SK-N-SH (cell line): ENCODE measurements around the gene LAPTM5. TPM values are rescaled to one million over a fixed set of nuclear protein-coding genes. Genes with fewer than 3 reads are reported as not detected.

Experiments used
- CTCF ChIA-PET: fragments of 300-600, 350-600 bp; formaldehyde crosslinking; extraction: SDS; loops from one replicate; lab custom pipeline; 2021; lab: Yijun Ruan, JAX
- POLR2A ChIA-PET: fragments of 350-600 bp; sonication (Branson Sonifier 250); formaldehyde crosslinking; extraction: SDS; loops from one replicate; lab custom pipeline; 2020; ENCODE audit warnings: antibody characterized with exemption, inconsistent platforms; lab: Yijun Ruan, JAX
- DNase-seq: peaks from one replicate; pipeline ENCODE4 v3.0.0; 2012
- H2AFZ ChIP-seq: fragments of 200-600 bp; sonication (generic); 2 replicates; pipeline ENCODE4 v1.8.1; 2016; ENCODE audit warnings: antibody characterized with exemption, mild to moderate bottlenecking, low read depth
- H3F3A ChIP-seq: fragments of 200-600 bp; sonication (generic); replicated peaks from 2 replicates; pipeline ENCODE3; 2016; ENCODE audit warnings: antibody characterized with exemption, mild to moderate bottlenecking; ENCODE audit not compliant: insufficient read depth
- H3K27ac ChIP-seq, 2 experiments: fragments of 200-500 bp in 1 of 2; fragments of 200-600 bp in 1 of 2; sonication (Bioruptor generic) in 1 of 2; sonication (generic), shearing (Covaris generic) in 1 of 2; 2 replicates each; pipeline versions ENCODE4 v1.5.1 to v1.6.1; 2014 to 2016; ENCODE audit warnings: low read depth in 2 of 2, inconsistent platforms in 1 of 2, low read length in 1 of 2, mild to moderate bottlenecking in 1 of 2, mixed read lengths in 1 of 2
- H3K27me3 ChIP-seq: fragments of 200-600 bp; sonication (generic), shearing (Covaris generic); 2 replicates; pipeline ENCODE4 v1.6.1; 2016; ENCODE audit warnings: mixed run types; ENCODE audit not compliant: insufficient read depth
- H3K36me3 ChIP-seq, 2 experiments: fragments of 200-500 bp in 1 of 2; fragments of 200-600 bp in 1 of 2; sonication (Bioruptor generic) in 1 of 2; sonication (generic) in 1 of 2; replicated peaks in 1 of 2; 2 replicates each; pipeline versions ENCODE3 to v1.5.1; 2014 to 2016; ENCODE audit warnings: low read length in 1 of 2, mild to moderate bottlenecking in 1 of 2; ENCODE audit not compliant: insufficient read depth in 2 of 2, control insufficient read depth in 1 of 2
- H3K4me1 ChIP-seq, 2 experiments: fragments of 200-500 bp in 1 of 2; fragments of 200-600 bp in 1 of 2; sonication (Bioruptor generic) in 1 of 2; sonication (generic), shearing (Covaris generic) in 1 of 2; 2 replicates each; pipeline versions ENCODE4 v1.5.1 to v1.6.1; 2014 to 2016; ENCODE audit warnings: low read depth in 1 of 2, low read length in 1 of 2, mixed run types in 1 of 2; ENCODE audit not compliant: insufficient read depth in 2 of 2, control insufficient read depth in 1 of 2
- H3K4me2 ChIP-seq: fragments of 200-600 bp; sonication (generic), shearing (Covaris generic); 2 replicates; pipeline ENCODE4 v1.6.1; 2017; ENCODE audit warnings: mixed run types
- H3K4me3 ChIP-seq, 2 experiments: fragments of 200-500 bp in 1 of 2; fragments of 200-600 bp in 1 of 2; sonication (Bioruptor generic) in 1 of 2; sonication (generic), shearing (Covaris generic) in 1 of 2; 2 replicates each; pipeline versions ENCODE4 v1.5.1 to v1.8.1; 2014 to 2016; ENCODE audit warnings: low read depth in 2 of 2, inconsistent platforms in 1 of 2, low read length in 1 of 2, mild to moderate bottlenecking in 1 of 2, mixed read lengths in 1 of 2, moderate library complexity in 1 of 2
- H3K79me2 ChIP-seq: fragments of 200-600 bp; sonication (generic); 2 replicates; pipeline ENCODE4 v1.8.1; 2017; ENCODE audit warnings: mild to moderate bottlenecking; ENCODE audit not compliant: insufficient read depth
- H3K9ac ChIP-seq: fragments of 200-600 bp; sonication (generic); 2 replicates; pipeline ENCODE4 v1.6.1; 2017; ENCODE audit warnings: mixed run types
- H3K9me2 ChIP-seq: fragments of 200-600 bp; sonication (generic); 2 replicates; pipeline ENCODE4 v1.6.1; 2017; ENCODE audit warnings: mixed run types
- H3K9me3 ChIP-seq: fragments of 200-600 bp; sonication (generic); 2 replicates; pipeline ENCODE4 v1.6.1; 2017; ENCODE audit warnings: mixed run types, mild to moderate bottlenecking, moderate library complexity
- H4K20me1 ChIP-seq: fragments of 200-600 bp; sonication (generic); 2 replicates; pipeline ENCODE4 v1.6.1; 2017; ENCODE audit warnings: mild to moderate bottlenecking, mixed run types; ENCODE audit not compliant: insufficient read depth
- EP300 ChIP-seq, 2 experiments: IDR thresholded peaks; 2 replicates each; pipeline versions ENCODE4 v1.4.0 to v1.6.1; 2012; ENCODE audit warnings: borderline replicate concordance in 1 of 2, low read depth in 1 of 2, low read length in 1 of 2
- FOSL2 ChIP-seq: IDR thresholded peaks from 2 replicates; pipeline ENCODE4 v1.4.0; 2012; ENCODE audit warnings: low read depth, mild to moderate bottlenecking, moderate library complexity, borderline replicate concordance
- GABPA ChIP-seq: IDR thresholded peaks from 2 replicates; pipeline ENCODE4 v1.4.0; 2012; ENCODE audit warnings: low read depth, mild to moderate bottlenecking
- GATA2 ChIP-seq: sonication (generic); formaldehyde crosslinking; IDR thresholded peaks from 2 replicates; pipeline ENCODE4 v1.5.0; 2020; ENCODE audit warnings: mild to moderate bottlenecking, missing genetic modification reagents
- POLR2AphosphoS5 ChIP-seq: IDR thresholded peaks from 2 replicates; pipeline ENCODE4 v1.6.1; 2012; ENCODE audit warnings: low read depth, low read length
- RFX5 ChIP-seq: IDR thresholded peaks from 2 replicates; pipeline ENCODE4 v1.6.1; 2012; ENCODE audit warnings: mild to moderate bottlenecking, improper control_type of control experiment, low read length
- RXRA ChIP-seq: IDR thresholded peaks from 2 replicates; pipeline ENCODE4 v1.4.0; 2012; ENCODE audit warnings: low read depth, mild to moderate bottlenecking, borderline replicate concordance
- TAF1 ChIP-seq: IDR thresholded peaks from 2 replicates; pipeline ENCODE4 v1.6.1; 2012; ENCODE audit warnings: low read depth, mild to moderate bottlenecking, low read length, moderate library complexity, borderline replicate concordance
- TCF12 ChIP-seq: IDR thresholded peaks from 2 replicates; pipeline ENCODE4 v1.4.0; 2012
- WGBS: methylation state at CpG from one replicate; pipeline ENCODE4 v1.1.6; 2017; ENCODE audit warnings: low lambda C conversion rate; 5-methylcytosine and 5-hydroxymethylcytosine counted together
- polyA plus RNA-seq, 3 experiments: library from polyadenylated mRNA; depleted of rRNA; stranded (reverse); fragments of >200 nt; gene quantifications; 2 replicates each; pipeline ENCODE4 v1.2.3, GENCODE V29; 2012
- TF ChIP-seq, protein P1 (sequence below): IDR thresholded peaks from 2 replicates; pipeline ENCODE4 v1.6.1; 2012; ENCODE audit warnings: mild to moderate bottlenecking, low read depth, low read length, moderate library complexity
- TF ChIP-seq, protein P2 (sequence below): fragments of 200-600 bp; sonication (generic); IDR thresholded peaks from 2 replicates; pipeline ENCODE4 v1.6.1; 2017; ENCODE audit warnings: antibody characterized with exemption, mild to moderate bottlenecking, moderate library complexity

Gene LAPTM5
- polyA plus RNA-seq, 1 of the 3 experiments (the other 2 are of a cell fraction), result 1.1 TPM

DNA sequence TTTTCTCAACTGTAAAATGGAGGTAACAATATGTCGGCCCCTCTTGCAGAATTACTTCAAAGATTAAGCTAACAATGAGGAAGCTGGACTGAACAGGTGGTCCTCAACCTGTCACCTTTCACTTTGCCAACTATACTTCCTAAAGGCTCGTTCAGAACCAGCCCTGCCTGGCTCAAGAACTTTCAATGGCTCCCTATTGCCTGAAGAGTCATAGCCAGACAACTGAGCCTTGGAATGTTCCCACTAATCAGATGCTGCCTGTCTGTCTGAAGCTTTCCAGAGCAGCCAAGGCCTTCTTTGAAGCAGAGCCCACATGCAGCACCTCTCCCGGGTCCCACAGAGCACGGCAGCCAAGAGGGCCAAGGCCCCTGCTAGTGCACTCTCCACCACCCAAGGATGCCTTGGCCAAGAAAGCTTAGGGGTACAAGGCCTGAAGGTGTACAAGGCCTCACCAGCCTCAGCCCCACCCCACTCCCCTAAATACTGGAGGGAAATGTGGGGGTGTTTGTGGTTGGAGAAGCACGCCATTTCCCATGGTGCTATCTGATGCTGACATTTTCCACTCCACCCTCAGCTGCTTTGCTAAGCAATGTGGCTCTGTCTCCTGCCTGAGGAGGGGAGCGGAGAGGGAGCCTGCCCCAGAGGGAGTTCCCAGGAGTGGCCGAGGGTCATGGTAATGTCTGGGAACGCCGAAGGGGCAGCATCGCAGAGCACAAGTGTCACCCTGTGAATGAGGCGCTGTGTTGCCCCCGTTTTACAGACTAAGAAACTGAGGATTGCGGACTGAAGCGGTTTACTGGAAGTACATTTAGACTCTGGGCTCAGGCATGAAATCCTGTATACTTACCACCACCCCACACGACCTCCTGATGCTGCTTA lies 8.2 kb upstream of the LAPTM5 start:
- ChIA-PET POLR2A (no interaction called here), CTCF (interaction anchor here (1.0 to 2.5 kb wide), 5 partner anchors 10 to 47 kb away, joined by 3 to 11 read pairs (median 5); no protein-coding TSS in a partner anchor)
- no peak overlapping the region for H3K4me3 ChIP-seq
- no peak overlapping the region for H2AFZ ChIP-seq
- H3K4me1 ChIP-seq, result peaks cover 7 to 21% of the 10 kb centered on the region in 2 experiments; a peak in 2 of 4 replicates
- no peaks in the 10 kb centered on the region for H3K9me2 ChIP-seq
- no peaks in the 10 kb centered on the region for H3K27me3 ChIP-seq
- no peak overlapping the region for H3K27ac ChIP-seq
- no peak for TF ChIP-seq RXRA
- TF ChIP-seq, protein P1, sequence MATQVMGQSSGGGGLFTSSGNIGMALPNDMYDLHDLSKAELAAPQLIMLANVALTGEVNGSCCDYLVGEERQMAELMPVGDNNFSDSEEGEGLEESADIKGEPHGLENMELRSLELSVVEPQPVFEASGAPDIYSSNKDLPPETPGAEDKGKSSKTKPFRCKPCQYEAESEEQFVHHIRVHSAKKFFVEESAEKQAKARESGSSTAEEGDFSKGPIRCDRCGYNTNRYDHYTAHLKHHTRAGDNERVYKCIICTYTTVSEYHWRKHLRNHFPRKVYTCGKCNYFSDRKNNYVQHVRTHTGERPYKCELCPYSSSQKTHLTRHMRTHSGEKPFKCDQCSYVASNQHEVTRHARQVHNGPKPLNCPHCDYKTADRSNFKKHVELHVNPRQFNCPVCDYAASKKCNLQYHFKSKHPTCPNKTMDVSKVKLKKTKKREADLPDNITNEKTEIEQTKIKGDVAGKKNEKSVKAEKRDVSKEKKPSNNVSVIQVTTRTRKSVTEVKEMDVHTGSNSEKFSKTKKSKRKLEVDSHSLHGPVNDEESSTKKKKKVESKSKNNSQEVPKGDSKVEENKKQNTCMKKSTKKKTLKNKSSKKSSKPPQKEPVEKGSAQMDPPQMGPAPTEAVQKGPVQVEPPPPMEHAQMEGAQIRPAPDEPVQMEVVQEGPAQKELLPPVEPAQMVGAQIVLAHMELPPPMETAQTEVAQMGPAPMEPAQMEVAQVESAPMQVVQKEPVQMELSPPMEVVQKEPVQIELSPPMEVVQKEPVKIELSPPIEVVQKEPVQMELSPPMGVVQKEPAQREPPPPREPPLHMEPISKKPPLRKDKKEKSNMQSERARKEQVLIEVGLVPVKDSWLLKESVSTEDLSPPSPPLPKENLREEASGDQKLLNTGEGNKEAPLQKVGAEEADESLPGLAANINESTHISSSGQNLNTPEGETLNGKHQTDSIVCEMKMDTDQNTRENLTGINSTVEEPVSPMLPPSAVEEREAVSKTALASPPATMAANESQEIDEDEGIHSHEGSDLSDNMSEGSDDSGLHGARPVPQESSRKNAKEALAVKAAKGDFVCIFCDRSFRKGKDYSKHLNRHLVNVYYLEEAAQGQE, result no peak
- no peak for TF ChIP-seq POLR2AphosphoS5
- TF ChIP-seq, protein P2, sequence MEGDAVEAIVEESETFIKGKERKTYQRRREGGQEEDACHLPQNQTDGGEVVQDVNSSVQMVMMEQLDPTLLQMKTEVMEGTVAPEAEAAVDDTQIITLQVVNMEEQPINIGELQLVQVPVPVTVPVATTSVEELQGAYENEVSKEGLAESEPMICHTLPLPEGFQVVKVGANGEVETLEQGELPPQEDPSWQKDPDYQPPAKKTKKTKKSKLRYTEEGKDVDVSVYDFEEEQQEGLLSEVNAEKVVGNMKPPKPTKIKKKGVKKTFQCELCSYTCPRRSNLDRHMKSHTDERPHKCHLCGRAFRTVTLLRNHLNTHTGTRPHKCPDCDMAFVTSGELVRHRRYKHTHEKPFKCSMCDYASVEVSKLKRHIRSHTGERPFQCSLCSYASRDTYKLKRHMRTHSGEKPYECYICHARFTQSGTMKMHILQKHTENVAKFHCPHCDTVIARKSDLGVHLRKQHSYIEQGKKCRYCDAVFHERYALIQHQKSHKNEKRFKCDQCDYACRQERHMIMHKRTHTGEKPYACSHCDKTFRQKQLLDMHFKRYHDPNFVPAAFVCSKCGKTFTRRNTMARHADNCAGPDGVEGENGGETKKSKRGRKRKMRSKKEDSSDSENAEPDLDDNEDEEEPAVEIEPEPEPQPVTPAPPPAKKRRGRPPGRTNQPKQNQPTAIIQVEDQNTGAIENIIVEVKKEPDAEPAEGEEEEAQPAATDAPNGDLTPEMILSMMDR, result no peak
- TF ChIP-seq EP300 (IDR thresholded peaks at IDR 0.05; ENCODE audit: borderline replicate concordance in 1 of 2, low read depth in 1 of 2, low read length in 1 of 2), result no peak
- no peak for TF ChIP-seq TAF1
- TF ChIP-seq TCF12, result no peak
- no peak for TF ChIP-seq GATA2 (CRISPR knock-in tag)
- no peak for TF ChIP-seq FOSL2
- no peak for TF ChIP-seq GABPA
- no peak for TF ChIP-seq RFX5
- no peak overlapping the region for H3K9ac ChIP-seq
- WGBS, result 87% methylated on average over 13 of the region's 15 CpGs
- no peaks in the 10 kb centered on the region for H3F3A ChIP-seq
- no peak overlapping the region for H3K4me2 ChIP-seq
- no peaks in the 10 kb centered on the region for H3K9me3 ChIP-seq
- H3K79me2 ChIP-seq, result no peaks in the 10 kb centered on the region
- no peaks in the 10 kb centered on the region for H3K36me3 ChIP-seq
- no peak for DNase-seq
- no peaks in the 10 kb centered on the region for H4K20me1 ChIP-seq
